ENCODE data around the gene CATSPERZ.

DNA sequence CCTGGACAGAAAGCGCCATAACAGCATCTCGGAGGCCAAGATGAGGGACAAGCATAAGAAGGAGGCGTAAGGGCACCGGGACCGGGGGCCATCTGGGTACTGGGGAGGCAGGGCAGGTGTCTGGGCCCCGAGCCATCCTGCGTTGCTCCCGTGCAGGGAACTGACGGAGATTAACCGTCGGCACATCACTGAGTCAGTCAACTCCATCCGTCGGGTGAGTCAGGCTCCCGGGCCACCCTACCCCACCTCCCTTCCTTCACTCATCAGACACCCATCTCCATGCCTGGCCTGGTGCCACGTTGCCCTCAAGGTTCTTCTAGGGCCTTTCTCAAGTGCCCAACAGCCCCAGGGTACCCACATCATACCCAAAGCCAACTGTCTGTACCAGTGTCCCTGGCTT lies 33.8 kb upstream of the CATSPERZ start:
- no peak for TF ChIP-seq POLR2A (IDR thresholded peaks at IDR 0.05; ENCODE audit: low read depth, low read length)
- TF ChIP-seq POLR2AphosphoS5 (IDR thresholded peaks at IDR 0.05; ENCODE audit: low read depth, low read length): no peak
